IMR-90 (cell line): ENCODE results near the gene SPATA33. TPM values are rescaled to one million over a fixed set of nuclear protein-coding genes. Genes with fewer than 3 reads are reported as not detected.

Experiments
- ATAC-seq: fragments of 200-7000 bp; cut with Tn5 transposase; 2 replicates; pipeline ENCODE4 v1.9.1; 2020; ENCODE audit warnings: low read depth, mild to moderate bottlenecking, moderate library complexity
- BruUV-seq: library from RNA; stranded (reverse); fragments of 400-500 nt; replicated peaks from 2 replicates; lab custom pipeline; 2021; lab: Mats Ljungman, UMichigan
- CTCF ChIA-PET: fragments of 300-600 bp; formaldehyde crosslinking; extraction: SDS; loops from one replicate; lab custom pipeline; 2021; ENCODE audit warnings: antibody characterized with exemption; lab: Yijun Ruan, JAX
- POLR2A ChIA-PET: fragments of 300-600 bp; sonication (Branson Sonifier 250); formaldehyde crosslinking; loops from one replicate; lab custom pipeline; 2022; ENCODE audit warnings: antibody characterized with exemption; ENCODE audit not compliant: unreplicated experiment; lab: Charles Lee
- DNase-seq: peaks from one replicate; pipeline ENCODE4 v3.0.0; 2013
- H2AFZ ChIP-seq: replicated peaks from 2 replicates; pipeline ENCODE3; 2013; ENCODE audit warnings: low read length, mild to moderate bottlenecking; ENCODE audit not compliant: poor library complexity
- H2AK5ac ChIP-seq: 2 replicates; pipeline ENCODE4 v1.6.1; 2013; ENCODE audit warnings: low read depth, low read length, inconsistent platforms
- H2AK9ac ChIP-seq: replicated peaks from 2 replicates; pipeline ENCODE3; 2013; ENCODE audit warnings: mild to moderate bottlenecking, low read depth, low read length, moderate library complexity; ENCODE audit not compliant: poor library complexity
- H2BK120ac ChIP-seq: 2 replicates; pipeline ENCODE4 v1.6.1; 2013; ENCODE audit warnings: low read depth, low read length, inconsistent platforms
- H2BK15ac ChIP-seq: 3 replicates; pipeline ENCODE4 v1.6.1; 2013; ENCODE audit warnings: low read depth, low read length, inconsistent platforms
- H2BK20ac ChIP-seq: 2 replicates; pipeline ENCODE4 v1.6.1; 2013; ENCODE audit warnings: low read depth, mild to moderate bottlenecking, inconsistent platforms, low read length, moderate library complexity
- H2BK5ac ChIP-seq: 2 replicates; pipeline ENCODE4 v1.6.1; 2013; ENCODE audit warnings: mild to moderate bottlenecking, low read depth, low read length, inconsistent platforms; ENCODE audit not compliant: poor library complexity, severe bottlenecking
- H3K14ac ChIP-seq: replicated peaks from 2 replicates; pipeline ENCODE4 v1.6.1; 2013; ENCODE audit warnings: low read depth, low read length, inconsistent platforms
- H3K18ac ChIP-seq: 2 replicates; pipeline ENCODE4 v1.6.1; 2013; ENCODE audit warnings: low read depth, low read length, control low read depth
- H3K23ac ChIP-seq: 2 replicates; pipeline ENCODE4 v1.6.1; 2013; ENCODE audit warnings: low read depth, low read length, inconsistent platforms
- H3K27ac ChIP-seq: 2 replicates; pipeline ENCODE4 v1.5.1; 2013; ENCODE audit warnings: mild to moderate bottlenecking, control low read depth, low read length; ENCODE audit not compliant: insufficient read depth
- H3K27me3 ChIP-seq: 2 replicates; pipeline ENCODE4 v1.6.1; 2013; ENCODE audit warnings: low read length; ENCODE audit not compliant: control insufficient read depth, insufficient read depth
- H3K36me3 ChIP-seq: 2 replicates; pipeline ENCODE4 v1.6.1; 2013; ENCODE audit warnings: low read length, mixed read lengths; ENCODE audit not compliant: control insufficient read depth, insufficient read depth
- H3K4ac ChIP-seq: 2 replicates; pipeline ENCODE4 v1.6.1; 2013; ENCODE audit warnings: low read depth, low read length, inconsistent platforms
- H3K4me1 ChIP-seq: 2 replicates; pipeline ENCODE4 v1.6.1; 2013; ENCODE audit warnings: low read length, mixed read lengths; ENCODE audit not compliant: control insufficient read depth, insufficient read depth
- H3K4me2 ChIP-seq: 2 replicates; pipeline ENCODE4 v1.6.1; 2013; ENCODE audit warnings: low read depth, mild to moderate bottlenecking, control low read depth, low read length, moderate library complexity
- H3K4me3 ChIP-seq: 2 replicates; pipeline ENCODE4 v1.5.1; 2013; ENCODE audit warnings: low read depth, mild to moderate bottlenecking, control low read depth, low read length, moderate library complexity; ENCODE audit not compliant: insufficient read depth
- H3K56ac ChIP-seq: 2 replicates; pipeline ENCODE4 v1.6.1; 2013; ENCODE audit warnings: low read length, inconsistent platforms; ENCODE audit not compliant: insufficient read depth; ENCODE audit errors: extremely low read depth
- H3K79me1 ChIP-seq, 2 experiments: 2 replicates each; pipeline ENCODE4 v1.6.1; 2013; ENCODE audit warnings: low read length in 2 of 2, inconsistent platforms in 1 of 2, low read depth in 1 of 2
- H3K9ac ChIP-seq: 2 replicates; pipeline ENCODE4 v1.6.1; 2013; ENCODE audit warnings: low read depth, low read length, control low read depth
- H3K9me1 ChIP-seq: 2 replicates; pipeline ENCODE4 v1.6.1; 2013; ENCODE audit warnings: low read length, inconsistent platforms; ENCODE audit not compliant: insufficient read depth
- H3K9me3 ChIP-seq: 2 replicates; pipeline ENCODE4 v1.6.1; 2013; ENCODE audit warnings: low read length; ENCODE audit not compliant: control insufficient read depth, insufficient read depth
- H4K20me1 ChIP-seq: 2 replicates; pipeline ENCODE4 v1.6.1; 2013; ENCODE audit warnings: low read length, inconsistent platforms; ENCODE audit not compliant: insufficient read depth
- H4K5ac ChIP-seq: 2 replicates; pipeline ENCODE4 v1.6.1; 2013; ENCODE audit warnings: mild to moderate bottlenecking, low read depth, low read length, control low read depth
- H4K8ac ChIP-seq, 2 experiments: 2 replicates each; pipeline ENCODE4 v1.6.1; 2013; ENCODE audit warnings: low read depth in 2 of 2, low read length in 2 of 2, control low read depth in 1 of 2, inconsistent platforms in 1 of 2
- H4K91ac ChIP-seq: 2 replicates; pipeline ENCODE4 v1.6.1; 2013; ENCODE audit warnings: low read depth, low read length, inconsistent platforms; ENCODE audit not compliant: insufficient read depth
- BHLHE40 ChIP-seq: fragments of 150-350 bp; IDR thresholded peaks from 2 replicates; pipeline ENCODE4 v1.6.1; 2016; ENCODE audit warnings: mild to moderate bottlenecking, low read depth, low read length
- CEBPB ChIP-seq: IDR thresholded peaks from 2 replicates; pipeline ENCODE4 v1.6.1; 2012; ENCODE audit warnings: low read depth, low read length, improper control_type of control experiment
- FOS ChIP-seq: fragments of 150-350 bp; IDR thresholded peaks from 2 replicates; pipeline ENCODE4 v1.6.1; 2016; ENCODE audit warnings: low read depth, low read length
- MAZ ChIP-seq: IDR thresholded peaks from 2 replicates; pipeline ENCODE4 v1.6.1; 2012; ENCODE audit warnings: low read depth, mild to moderate bottlenecking, low read length, improper control_type of control experiment, moderate library complexity, borderline replicate concordance
- MXI1 ChIP-seq: IDR thresholded peaks from 2 replicates; pipeline ENCODE4 v1.6.1; 2012; ENCODE audit warnings: low read depth, mild to moderate bottlenecking, low read length, moderate library complexity, borderline replicate concordance
- POLR2A ChIP-seq: IDR thresholded peaks from 2 replicates; pipeline ENCODE4 v1.6.1; 2012; ENCODE audit warnings: mild to moderate bottlenecking, low read depth, low read length
- RAD21 ChIP-seq: IDR thresholded peaks from 2 replicates; pipeline ENCODE4 v1.6.1; 2012; ENCODE audit warnings: low read length, improper control_type of control experiment
- RCOR1 ChIP-seq: IDR thresholded peaks from 2 replicates; pipeline ENCODE4 v1.6.1; 2012; ENCODE audit warnings: mild to moderate bottlenecking, low read length, improper control_type of control experiment; ENCODE audit not compliant: insufficient replicate concordance
- SMC3 ChIP-seq: fragments of 150-350 bp; IDR thresholded peaks from 2 replicates; pipeline ENCODE4 v1.6.1; 2016; ENCODE audit warnings: low read depth, mild to moderate bottlenecking, antibody characterized with exemption, low read length, moderate library complexity
- USF2 ChIP-seq: fragments of 150-350 bp; IDR thresholded peaks from 2 replicates; pipeline ENCODE4 v1.6.1; 2017; ENCODE audit warnings: mild to moderate bottlenecking, antibody characterized with exemption, low read length, low read depth
- WGBS, 2 experiments: methylation state at CpG; one replicate each; pipeline versions ENCODE4 v1.1.5 to v1.1.7; 2013; ENCODE audit warnings: missing lambda C conversion rate in 2 of 2; ENCODE audit not compliant: insufficient read length in 1 of 2; ENCODE audit errors: extremely low coverage in 2 of 2; 5-methylcytosine and 5-hydroxymethylcytosine counted together
- dilution Hi-C: fragments of 300-500 bp; cut with HindIII; formaldehyde crosslinking; loops from one replicate; pipeline ENCODE4 v1.14.3; 2018; ENCODE audit warnings: low sequenced_read_pairs; ENCODE audit not compliant: unreplicated experiment
- in situ Hi-C: fragments of 300-500 bp; cut with MboI; formaldehyde crosslinking; loops from 3 replicates; pipeline ENCODE4 v1.14.3; 2019; ENCODE audit warnings: low sequenced_read_pairs, inconsistent platforms, mixed read lengths
- intact Hi-C: fragments of 100-400 bp; cut with micrococcal nuclease; formaldehyde crosslinking; loops from 2 replicates; pipeline ENCODE4 v1.10.0; 2022
- polyA plus RNA-seq, 3 experiments: library from polyadenylated mRNA; depleted of rRNA; stranded (reverse); fragments of >200 nt; gene quantifications; 2 replicates each; pipeline ENCODE4 v1.2.3, GENCODE V29; 2012; ENCODE audit warnings: low replicate concordance in 1 of 3
- total RNA-seq: library from RNA; depleted of rRNA; stranded (reverse); fragments of >200 nt; gene quantifications from 2 replicates; pipeline ENCODE4 v1.2.3, GENCODE V29; 2012
- TF ChIP-seq, protein P1 (sequence below): conservative IDR thresholded peaks from 2 replicates; pipeline ENCODE4 v1.5.1; 2012; ENCODE audit warnings: mild to moderate bottlenecking, low read depth, low read length, improper control_type of control experiment

SPATA33 gene
- total and polyA plus RNA-seq, 2 of the 4 experiments (the other 2 are of a cell fraction) = 0.90 to 3.4 TPM

- Histone ChIP-seq H3K9me1 (no peaks in the 10 kb centered on the region; the same call in 1 of the 2 replicates), H3K36me3 (no peaks in the 10 kb centered on the region), H2BK15ac (no peak overlapping the region), H3K4me3 (no peak overlapping the region), H3K9me3 (no peaks in the 10 kb centered on the region), H3K56ac (no peak overlapping the region), H3K9ac (no peak overlapping the region), H3K4ac (no peak overlapping the region), H3K79me1 (no peaks in the 10 kb centered on the region), H2BK20ac (no peak overlapping the region), H4K5ac (no peak overlapping the region), H3K27me3 (peaks cover 18% of the 10 kb centered on the region), H2BK5ac (no peak overlapping the region), H2AK9ac (no peak overlapping the region), H3K18ac (no peak overlapping the region), H4K91ac (no peak overlapping the region), H4K20me1 (no peaks in the 10 kb centered on the region), H3K14ac (no peak overlapping the region), H2BK120ac (no peak overlapping the region), H3K27ac (no peak overlapping the region), H3K23ac (no peak overlapping the region), H3K4me2 (no peak overlapping the region), H4K8ac (no peak overlapping the region), H2AK5ac (no peak overlapping the region), H3K4me1 (peaks cover 7% of the 10 kb centered on the region), H2AFZ (no peak overlapping the region)
- WGBS, 2 experiments = 47% methylated on average over 2 of the region's 10 CpGs; no CpG with 5 or more reads in 1 of the 2 experiments
- BruUV-seq = no TSS peak
- POLR2A ChIA-PET = no interaction called here
- TF ChIP-seq MAZ (no peak), MXI1 (no peak), POLR2A (no peak), SMC3 (no peak), BHLHE40 (no peak), CEBPB (no peak), RAD21 (no peak), RCOR1 (no peak), FOS (no peak), USF2 (no peak)
- TF ChIP-seq, protein P1, sequence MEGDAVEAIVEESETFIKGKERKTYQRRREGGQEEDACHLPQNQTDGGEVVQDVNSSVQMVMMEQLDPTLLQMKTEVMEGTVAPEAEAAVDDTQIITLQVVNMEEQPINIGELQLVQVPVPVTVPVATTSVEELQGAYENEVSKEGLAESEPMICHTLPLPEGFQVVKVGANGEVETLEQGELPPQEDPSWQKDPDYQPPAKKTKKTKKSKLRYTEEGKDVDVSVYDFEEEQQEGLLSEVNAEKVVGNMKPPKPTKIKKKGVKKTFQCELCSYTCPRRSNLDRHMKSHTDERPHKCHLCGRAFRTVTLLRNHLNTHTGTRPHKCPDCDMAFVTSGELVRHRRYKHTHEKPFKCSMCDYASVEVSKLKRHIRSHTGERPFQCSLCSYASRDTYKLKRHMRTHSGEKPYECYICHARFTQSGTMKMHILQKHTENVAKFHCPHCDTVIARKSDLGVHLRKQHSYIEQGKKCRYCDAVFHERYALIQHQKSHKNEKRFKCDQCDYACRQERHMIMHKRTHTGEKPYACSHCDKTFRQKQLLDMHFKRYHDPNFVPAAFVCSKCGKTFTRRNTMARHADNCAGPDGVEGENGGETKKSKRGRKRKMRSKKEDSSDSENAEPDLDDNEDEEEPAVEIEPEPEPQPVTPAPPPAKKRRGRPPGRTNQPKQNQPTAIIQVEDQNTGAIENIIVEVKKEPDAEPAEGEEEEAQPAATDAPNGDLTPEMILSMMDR = no peak
- intact Hi-C loops (no loop called here), in situ Hi-C loops (no loop called here), dilution Hi-C loops (no loop called here)
- ATAC-seq = no peak
- DNase-seq = no peak
- CTCF ChIA-PET = no interaction called here
Measured at GRCh38 chr16:89637379-89637778, 20.3 kb upstream of the SPATA33 start.
